Measurements from ENCODE around the gene RPL11. TPM values are rescaled to one million over a fixed set of nuclear protein-coding genes. Genes with fewer than 3 reads are reported as not detected.

Gene RPL11
- total and polyA plus RNA-seq, 2 of the 8 experiments (the other 6 are each of a cell fraction or from before 2014, with no cell fraction given), result 1,192 to 1,426 TPM

GRCh38 chr1:23679815-23680214, 11.8 kb upstream of the RPL11 start (continued):
- TF ChIP-seq CHD7 (IDR thresholded peaks at IDR 0.05; ENCODE audit: insufficient replicate concordance, low read length), result no peak
- TF ChIP-seq ATF3 (IDR thresholded peaks at IDR 0.05; ENCODE audit: insufficient read depth, low read depth, low read length), result no peak

Data from H1 (cell line).